IMR-90 (cell line): ENCODE data around the gene SNIP1. TPM values are rescaled to one million over a fixed set of nuclear protein-coding genes. Genes with fewer than 3 reads are reported as not detected.

ENCODE experiments used
- ATAC-seq: fragments of 200-7000 bp; cut with Tn5 transposase; 2 replicates; pipeline ENCODE4 v1.9.1; 2020; ENCODE audit warnings: low read depth, mild to moderate bottlenecking, moderate library complexity
- BruUV-seq: library from RNA; stranded (reverse); fragments of 400-500 nt; replicated peaks from 2 replicates; lab custom pipeline; 2021; lab: Mats Ljungman, UMichigan
- CTCF ChIA-PET: fragments of 300-600 bp; formaldehyde crosslinking; extraction: SDS; loops from one replicate; lab custom pipeline; 2021; ENCODE audit warnings: antibody characterized with exemption; lab: Yijun Ruan, JAX
- POLR2A ChIA-PET: fragments of 300-600 bp; sonication (Branson Sonifier 250); formaldehyde crosslinking; loops from one replicate; lab custom pipeline; 2022; ENCODE audit warnings: antibody characterized with exemption; ENCODE audit not compliant: unreplicated experiment; lab: Charles Lee
- DNase-seq: peaks from one replicate; pipeline ENCODE4 v3.0.0; 2013
- H2AFZ ChIP-seq: replicated peaks from 2 replicates; pipeline ENCODE3; 2013; ENCODE audit warnings: low read length, mild to moderate bottlenecking; ENCODE audit not compliant: poor library complexity
- H2AK5ac ChIP-seq: 2 replicates; pipeline ENCODE4 v1.6.1; 2013; ENCODE audit warnings: low read depth, low read length, inconsistent platforms
- H2AK9ac ChIP-seq: replicated peaks from 2 replicates; pipeline ENCODE3; 2013; ENCODE audit warnings: mild to moderate bottlenecking, low read depth, low read length, moderate library complexity; ENCODE audit not compliant: poor library complexity
- H2BK120ac ChIP-seq: 2 replicates; pipeline ENCODE4 v1.6.1; 2013; ENCODE audit warnings: low read depth, low read length, inconsistent platforms
- H2BK15ac ChIP-seq: 3 replicates; pipeline ENCODE4 v1.6.1; 2013; ENCODE audit warnings: low read depth, low read length, inconsistent platforms
- H2BK20ac ChIP-seq: 2 replicates; pipeline ENCODE4 v1.6.1; 2013; ENCODE audit warnings: low read depth, mild to moderate bottlenecking, inconsistent platforms, low read length, moderate library complexity
- H2BK5ac ChIP-seq: 2 replicates; pipeline ENCODE4 v1.6.1; 2013; ENCODE audit warnings: mild to moderate bottlenecking, low read depth, low read length, inconsistent platforms; ENCODE audit not compliant: poor library complexity, severe bottlenecking
- H3K14ac ChIP-seq: replicated peaks from 2 replicates; pipeline ENCODE4 v1.6.1; 2013; ENCODE audit warnings: low read depth, low read length, inconsistent platforms
- H3K18ac ChIP-seq: 2 replicates; pipeline ENCODE4 v1.6.1; 2013; ENCODE audit warnings: low read depth, low read length, control low read depth
- H3K23ac ChIP-seq: 2 replicates; pipeline ENCODE4 v1.6.1; 2013; ENCODE audit warnings: low read depth, low read length, inconsistent platforms
- H3K27ac ChIP-seq: 2 replicates; pipeline ENCODE4 v1.5.1; 2013; ENCODE audit warnings: mild to moderate bottlenecking, control low read depth, low read length; ENCODE audit not compliant: insufficient read depth
- H3K27me3 ChIP-seq: 2 replicates; pipeline ENCODE4 v1.6.1; 2013; ENCODE audit warnings: low read length; ENCODE audit not compliant: control insufficient read depth, insufficient read depth
- H3K36me3 ChIP-seq: 2 replicates; pipeline ENCODE4 v1.6.1; 2013; ENCODE audit warnings: low read length, mixed read lengths; ENCODE audit not compliant: control insufficient read depth, insufficient read depth
- H3K4ac ChIP-seq: 2 replicates; pipeline ENCODE4 v1.6.1; 2013; ENCODE audit warnings: low read depth, low read length, inconsistent platforms
- H3K4me1 ChIP-seq: 2 replicates; pipeline ENCODE4 v1.6.1; 2013; ENCODE audit warnings: low read length, mixed read lengths; ENCODE audit not compliant: control insufficient read depth, insufficient read depth
- H3K4me2 ChIP-seq: 2 replicates; pipeline ENCODE4 v1.6.1; 2013; ENCODE audit warnings: low read depth, mild to moderate bottlenecking, control low read depth, low read length, moderate library complexity
- H3K4me3 ChIP-seq: 2 replicates; pipeline ENCODE4 v1.5.1; 2013; ENCODE audit warnings: low read depth, mild to moderate bottlenecking, control low read depth, low read length, moderate library complexity; ENCODE audit not compliant: insufficient read depth
- H3K56ac ChIP-seq: 2 replicates; pipeline ENCODE4 v1.6.1; 2013; ENCODE audit warnings: low read length, inconsistent platforms; ENCODE audit not compliant: insufficient read depth; ENCODE audit errors: extremely low read depth
- H3K79me1 ChIP-seq, 2 experiments: 2 replicates each; pipeline ENCODE4 v1.6.1; 2013; ENCODE audit warnings: low read length in 2 of 2, inconsistent platforms in 1 of 2, low read depth in 1 of 2
- H3K9ac ChIP-seq: 2 replicates; pipeline ENCODE4 v1.6.1; 2013; ENCODE audit warnings: low read depth, low read length, control low read depth
- H3K9me1 ChIP-seq: 2 replicates; pipeline ENCODE4 v1.6.1; 2013; ENCODE audit warnings: low read length, inconsistent platforms; ENCODE audit not compliant: insufficient read depth
- H3K9me3 ChIP-seq: 2 replicates; pipeline ENCODE4 v1.6.1; 2013; ENCODE audit warnings: low read length; ENCODE audit not compliant: control insufficient read depth, insufficient read depth
- H4K20me1 ChIP-seq: 2 replicates; pipeline ENCODE4 v1.6.1; 2013; ENCODE audit warnings: low read length, inconsistent platforms; ENCODE audit not compliant: insufficient read depth
- H4K5ac ChIP-seq: 2 replicates; pipeline ENCODE4 v1.6.1; 2013; ENCODE audit warnings: mild to moderate bottlenecking, low read depth, low read length, control low read depth
- H4K8ac ChIP-seq, 2 experiments: 2 replicates each; pipeline ENCODE4 v1.6.1; 2013; ENCODE audit warnings: low read depth in 2 of 2, low read length in 2 of 2, control low read depth in 1 of 2, inconsistent platforms in 1 of 2
- H4K91ac ChIP-seq: 2 replicates; pipeline ENCODE4 v1.6.1; 2013; ENCODE audit warnings: low read depth, low read length, inconsistent platforms; ENCODE audit not compliant: insufficient read depth
- CHD1 ChIP-seq: IDR thresholded peaks from 2 replicates; pipeline ENCODE4 v1.6.1; 2012; ENCODE audit warnings: low read depth, low read length, improper control_type of control experiment
- CTCF ChIP-seq: conservative IDR thresholded peaks from 2 replicates; pipeline ENCODE4 v1.5.1; 2012; ENCODE audit warnings: mild to moderate bottlenecking, low read depth, low read length, improper control_type of control experiment
- ELK1 ChIP-seq: fragments of 150-350 bp; IDR thresholded peaks from 2 replicates; pipeline ENCODE4 v1.6.1; 2016; ENCODE audit warnings: low read depth, mild to moderate bottlenecking, low read length, moderate library complexity, borderline replicate concordance
- FOS ChIP-seq: fragments of 150-350 bp; IDR thresholded peaks from 2 replicates; pipeline ENCODE4 v1.6.1; 2016; ENCODE audit warnings: low read depth, low read length
- MXI1 ChIP-seq: IDR thresholded peaks from 2 replicates; pipeline ENCODE4 v1.6.1; 2012; ENCODE audit warnings: low read depth, mild to moderate bottlenecking, low read length, moderate library complexity, borderline replicate concordance
- NFE2L2 ChIP-seq: fragments of 150-350 bp; IDR thresholded peaks from 2 replicates; pipeline ENCODE4 v1.6.1; 2016; ENCODE audit warnings: low read depth, mild to moderate bottlenecking, low read length
- POLR2A ChIP-seq: IDR thresholded peaks from 2 replicates; pipeline ENCODE4 v1.6.1; 2012; ENCODE audit warnings: mild to moderate bottlenecking, low read depth, low read length
- RAD21 ChIP-seq: IDR thresholded peaks from 2 replicates; pipeline ENCODE4 v1.6.1; 2012; ENCODE audit warnings: low read length, improper control_type of control experiment
- RCOR1 ChIP-seq: IDR thresholded peaks from 2 replicates; pipeline ENCODE4 v1.6.1; 2012; ENCODE audit warnings: mild to moderate bottlenecking, low read length, improper control_type of control experiment; ENCODE audit not compliant: insufficient replicate concordance
- RFX5 ChIP-seq: IDR thresholded peaks from 2 replicates; pipeline ENCODE4 v1.8.0; 2012; ENCODE audit warnings: low read depth, mild to moderate bottlenecking, low read length, moderate library complexity
- SMC3 ChIP-seq: fragments of 150-350 bp; IDR thresholded peaks from 2 replicates; pipeline ENCODE4 v1.6.1; 2016; ENCODE audit warnings: low read depth, mild to moderate bottlenecking, antibody characterized with exemption, low read length, moderate library complexity
- USF2 ChIP-seq: fragments of 150-350 bp; IDR thresholded peaks from 2 replicates; pipeline ENCODE4 v1.6.1; 2017; ENCODE audit warnings: mild to moderate bottlenecking, antibody characterized with exemption, low read length, low read depth
- WGBS, 2 experiments: methylation state at CpG; one replicate each; pipeline versions ENCODE4 v1.1.5 to v1.1.7; 2013; ENCODE audit warnings: missing lambda C conversion rate in 2 of 2; ENCODE audit not compliant: insufficient read length in 1 of 2; ENCODE audit errors: extremely low coverage in 2 of 2; 5-methylcytosine and 5-hydroxymethylcytosine counted together
- dilution Hi-C: fragments of 300-500 bp; cut with HindIII; formaldehyde crosslinking; loops from one replicate; pipeline ENCODE4 v1.14.3; 2018; ENCODE audit warnings: low sequenced_read_pairs; ENCODE audit not compliant: unreplicated experiment
- in situ Hi-C: fragments of 300-500 bp; cut with MboI; formaldehyde crosslinking; loops from 3 replicates; pipeline ENCODE4 v1.14.3; 2019; ENCODE audit warnings: low sequenced_read_pairs, inconsistent platforms, mixed read lengths
- intact Hi-C: fragments of 100-400 bp; cut with micrococcal nuclease; formaldehyde crosslinking; loops from 2 replicates; pipeline ENCODE4 v1.10.0; 2022
- polyA plus RNA-seq, 3 experiments: library from polyadenylated mRNA; depleted of rRNA; stranded (reverse); fragments of >200 nt; gene quantifications; 2 replicates each; pipeline ENCODE4 v1.2.3, GENCODE V29; 2012; ENCODE audit warnings: low replicate concordance in 1 of 3
- total RNA-seq: library from RNA; depleted of rRNA; stranded (reverse); fragments of >200 nt; gene quantifications from 2 replicates; pipeline ENCODE4 v1.2.3, GENCODE V29; 2012

SNIP1 gene
- total and polyA plus RNA-seq, 2 of the 4 experiments (the other 2 are of a cell fraction) = 6.8 to 11.3 TPM

GRCh38 chr1:37514350-37515184, 39.5 kb downstream of the SNIP1 start, which contains the start of gene MEAF6:
Gene MEAF6 (minus strand): TSS chr1:37514766. CDS start chr1:37514746, 20 bp downstream.
- Histone ChIP-seq H3K4me2 (peak within 1 kb of the TSS; percentile 94), H2BK5ac (peak within 1 kb of the TSS; percentile 94), H3K4me3 (peak within 1 kb of the TSS; percentile 71), H3K4ac (peak within 1 kb of the TSS; percentile 97), H3K56ac (peak within 1 kb of the TSS; percentile 97), H2BK120ac (peak within 1 kb of the TSS; percentile 92), H2BK20ac (peak within 1 kb of the TSS; percentile 48; the same call in 1 of the 2 replicates), H3K27me3 (no peaks in the 10 kb centered on the region), H3K36me3 (peaks cover 7% of the 10 kb centered on the region), H4K91ac (peak within 1 kb of the TSS; percentile 94), H3K9ac (peak within 1 kb of the TSS; percentile 93), H3K14ac (peak within 1 kb of the TSS; percentile 99), H3K18ac (peak within 1 kb of the TSS; percentile 67), H2BK15ac (peak within 1 kb of the TSS; percentile 93; the same call in 1 of the 3 replicates), H3K4me1 (peaks cover 2% of the 10 kb centered on the region; the same call in 1 of the 2 replicates), H4K5ac (peak within 1 kb of the TSS; percentile 76), H2AK9ac (peak within 1 kb of the TSS; percentile 84), H2AK5ac (peak within 1 kb of the TSS; percentile 47; the same call in 1 of the 2 replicates), H3K23ac (peak within 1 kb of the TSS; percentile 97), H3K9me1 (no peaks in the 10 kb centered on the region; the same call in 1 of the 2 replicates), H3K27ac (peak within 1 kb of the TSS; percentile 93), H3K9me3 (no peaks in the 10 kb centered on the region), H2AFZ (peak within 1 kb of the TSS; percentile 99), H4K20me1 (peaks cover 8% of the 10 kb centered on the region; the same call in 1 of the 2 replicates), H3K79me1 (peaks cover 8 to 22% of the 10 kb centered on the region in 2 experiments), H4K8ac (peak within 1 kb of the TSS; percentile 95 to 97)
- in situ Hi-C loops (no loop called here), intact Hi-C loops (loop anchor here (2.0 kb wide), 3 partner anchors 20 to 168 kb away; no protein-coding TSS in a partner anchor), dilution Hi-C loops (no loop called here)
- CTCF ChIA-PET = interaction anchor here (0.6 to 1.5 kb wide), 11 partner anchors 9 to 1330 kb away, joined by 3 to 10 read pairs (median 5); no protein-coding TSS in a partner anchor
- DNase-seq (peak; percentile 77), ATAC-seq (peak; percentile 98)
- BruUV-seq = no TSS peak
- POLR2A ChIA-PET = no interaction called here
- WGBS, 2 experiments = 0% methylated on average over 56 of the region's 100 CpGs; no CpG with 5 or more reads in 1 of the 2 experiments
- TF ChIP-seq RAD21 (no peak), RFX5 (no peak), SMC3 (peak; percentile 31; the same call in 1 of the 2 replicates), CHD1 (no peak), USF2 (0 out of 2 replicates have a peak, but pooled peaks have one; percentile 4), MXI1 (peak; percentile 84), RCOR1 (no peak), POLR2A (peak; percentile 78), NFE2L2 (no peak), FOS (no peak; the same call in 1 of the 2 replicates), ELK1 (no peak), CTCF (peak; percentile 88)
